Neural crest cell (in vitro differentiated cells): Measurements from ENCODE around the gene ZNF791. TPM values are rescaled to one million over a fixed set of nuclear protein-coding genes. Genes with fewer than 3 reads are reported as not detected.
"Not testable (repeated sequence)": the region's sequence is repeated elsewhere in the genome, so short reads cannot be mapped to it uniquely, and the experiment has no call there.

Experiments
- DNase-seq: peaks from one replicate; pipeline ENCODE4 v3.0.0; 2021; ENCODE audit warnings: low read depth, mixed read lengths, low spot score
- H3K27ac Mint-ChIP-seq: one replicate; pipeline ENCODE4 v1.8.0; 2021; ENCODE audit warnings: mild to moderate bottlenecking, mixed read lengths; ENCODE audit not compliant: unreplicated experiment
- H3K27me3 Mint-ChIP-seq: 2 replicates; pipeline ENCODE4 v1.8.0; 2021; ENCODE audit warnings: low read depth, mild to moderate bottlenecking, mixed read lengths
- H3K36me3 Mint-ChIP-seq: 2 replicates; pipeline ENCODE4 v1.8.0; 2021; ENCODE audit warnings: low read depth, mild to moderate bottlenecking, mixed read lengths
- H3K4me1 Mint-ChIP-seq: 2 replicates; pipeline ENCODE4 v1.8.0; 2021; ENCODE audit warnings: mixed read lengths
- H3K4me3 Mint-ChIP-seq: one replicate; pipeline ENCODE4 v1.8.0; 2021; ENCODE audit warnings: mild to moderate bottlenecking, mixed read lengths
- H3K9me3 Mint-ChIP-seq: 2 replicates; pipeline ENCODE4 v1.8.0; 2021; ENCODE audit warnings: mixed read lengths
- total RNA-seq: library from RNA; stranded (reverse); gene quantifications from 2 replicates; pipeline ENCODE4 v1.2.1, GENCODE V29; 2021
- TF ChIP-seq, protein P1 (sequence below): fragments of 200-600 bp; sonication (generic); conservative IDR thresholded peaks from 2 replicates; pipeline ENCODE4 v1.5.0; 2021; ENCODE audit warnings: antibody characterized with exemption, mild to moderate bottlenecking

ZNF791 gene
- total RNA-seq, 1 donor from 2014 or later: 22.4 TPM

DNA sequence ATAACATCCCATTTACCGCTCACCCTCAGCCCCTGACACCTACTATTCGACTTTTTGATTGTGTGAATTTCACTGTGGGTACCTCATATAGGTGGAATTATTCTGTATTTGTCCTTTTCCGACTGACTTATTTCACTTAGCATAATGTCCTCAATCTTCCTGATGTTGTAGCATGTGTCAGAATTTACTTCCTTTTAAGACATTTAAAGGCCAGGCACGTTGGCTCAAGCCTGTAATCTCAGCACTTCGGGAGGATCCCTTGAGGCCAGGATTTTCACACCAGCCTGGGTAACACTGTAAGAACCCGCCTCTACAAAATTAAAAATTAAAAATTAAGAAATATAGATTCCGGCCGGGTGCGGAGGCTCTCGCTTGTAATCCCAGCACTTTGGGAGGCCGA, 13.1 kb upstream of the ZNF791 start:
- TF ChIP-seq, protein P1, sequence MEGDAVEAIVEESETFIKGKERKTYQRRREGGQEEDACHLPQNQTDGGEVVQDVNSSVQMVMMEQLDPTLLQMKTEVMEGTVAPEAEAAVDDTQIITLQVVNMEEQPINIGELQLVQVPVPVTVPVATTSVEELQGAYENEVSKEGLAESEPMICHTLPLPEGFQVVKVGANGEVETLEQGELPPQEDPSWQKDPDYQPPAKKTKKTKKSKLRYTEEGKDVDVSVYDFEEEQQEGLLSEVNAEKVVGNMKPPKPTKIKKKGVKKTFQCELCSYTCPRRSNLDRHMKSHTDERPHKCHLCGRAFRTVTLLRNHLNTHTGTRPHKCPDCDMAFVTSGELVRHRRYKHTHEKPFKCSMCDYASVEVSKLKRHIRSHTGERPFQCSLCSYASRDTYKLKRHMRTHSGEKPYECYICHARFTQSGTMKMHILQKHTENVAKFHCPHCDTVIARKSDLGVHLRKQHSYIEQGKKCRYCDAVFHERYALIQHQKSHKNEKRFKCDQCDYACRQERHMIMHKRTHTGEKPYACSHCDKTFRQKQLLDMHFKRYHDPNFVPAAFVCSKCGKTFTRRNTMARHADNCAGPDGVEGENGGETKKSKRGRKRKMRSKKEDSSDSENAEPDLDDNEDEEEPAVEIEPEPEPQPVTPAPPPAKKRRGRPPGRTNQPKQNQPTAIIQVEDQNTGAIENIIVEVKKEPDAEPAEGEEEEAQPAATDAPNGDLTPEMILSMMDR: no peak
- Mint-ChIP-seq H3K36me3 (no peaks in the 10 kb centered on the region), H3K9me3 (no peaks in the 10 kb centered on the region), H3K27me3 (no peaks in the 10 kb centered on the region), H3K4me3 (no peak overlapping the region), H3K4me1 (no peaks in the 10 kb centered on the region), H3K27ac (no peak overlapping the region)
- DNase-seq: no peak

DNA sequence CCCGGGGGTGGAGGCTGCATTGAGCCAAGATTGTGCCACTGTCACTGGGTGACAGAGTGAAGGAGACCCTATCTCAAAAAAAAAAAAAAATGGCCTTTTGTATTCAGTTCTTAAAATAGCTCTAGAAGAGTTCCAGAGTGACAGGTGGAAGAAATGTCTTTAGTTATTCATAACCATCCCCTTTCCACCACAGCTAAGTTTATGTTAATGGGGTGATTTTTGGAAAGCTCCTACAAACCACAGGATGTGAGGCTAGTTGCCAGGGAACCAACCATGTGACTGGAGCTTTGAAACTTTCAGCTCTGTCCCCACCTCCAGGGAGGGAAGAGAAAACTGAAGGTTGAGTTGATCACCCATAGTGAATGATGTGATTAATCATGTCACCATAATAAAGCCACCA, 7.0 kb upstream of the ZNF791 start:
- H3K27ac Mint-ChIP-seq: no peak overlapping the region
- DNase-seq: no peak
- no peaks in the 10 kb centered on the region for H3K4me1 Mint-ChIP-seq
- H3K36me3 Mint-ChIP-seq: no peaks in the 10 kb centered on the region
- no peaks in the 10 kb centered on the region for H3K27me3 Mint-ChIP-seq
- TF ChIP-seq, protein P1: no peak
- H3K9me3 Mint-ChIP-seq: no peaks in the 10 kb centered on the region
- H3K4me3 Mint-ChIP-seq: no peak overlapping the region

GRCh38 chr19:12606796-12607195, 3.9 kb upstream of the ZNF791 start:
- Mint-ChIP-seq H3K27me3 (no peaks in the 10 kb centered on the region), H3K4me3 (no peak overlapping the region), H3K9me3 (no peaks in the 10 kb centered on the region), H3K4me1 (peaks cover 12% of the 10 kb centered on the region), H3K27ac (no peak overlapping the region), H3K36me3 (no peaks in the 10 kb centered on the region)
- DNase-seq: no peak
- TF ChIP-seq, protein P1: no peak

- no peak for DNase-seq
- no peak overlapping the region for H3K27ac Mint-ChIP-seq
- TF ChIP-seq, protein P1: no peak
- no peaks in the 10 kb centered on the region for H3K36me3 Mint-ChIP-seq
- peaks cover 12% of the 10 kb centered on the region for H3K4me1 Mint-ChIP-seq
- H3K27me3 Mint-ChIP-seq: no peaks in the 10 kb centered on the region
- peak overlapping the region; percentile 23 for H3K4me3 Mint-ChIP-seq
- H3K9me3 Mint-ChIP-seq: no peaks in the 10 kb centered on the region
Measured at GRCh38 chr19:12607631-12608030, 3.1 kb upstream of the ZNF791 start.

- Mint-ChIP-seq H3K9me3 (no peaks in the 10 kb centered on the region), H3K4me3 (peak overlapping the region; percentile 100), H3K4me1 (peaks cover 16% of the 10 kb centered on the region), H3K27me3 (no peaks in the 10 kb centered on the region), H3K36me3 (peaks cover 5% of the 10 kb centered on the region), H3K27ac (peak overlapping the region; percentile 100)
- TF ChIP-seq, protein P1: no peak
- peak; percentile 39 for DNase-seq
Measured at GRCh38 chr19:12611361-12611699, 610 bp downstream of the ZNF791 start.

GRCh38 chr19:12617646-12618045, 6.9 kb downstream of the ZNF791 start:
- TF ChIP-seq, protein P1: no peak
- DNase-seq: no peak
- H3K27me3 Mint-ChIP-seq: no peaks in the 10 kb centered on the region
- H3K9me3 Mint-ChIP-seq: peaks cover 4% of the 10 kb centered on the region
- no peak overlapping the region for H3K4me3 Mint-ChIP-seq
- peaks cover 20% of the 10 kb centered on the region for H3K36me3 Mint-ChIP-seq
- no peak overlapping the region for H3K27ac Mint-ChIP-seq
- H3K4me1 Mint-ChIP-seq: peaks cover 4% of the 10 kb centered on the region

DNA sequence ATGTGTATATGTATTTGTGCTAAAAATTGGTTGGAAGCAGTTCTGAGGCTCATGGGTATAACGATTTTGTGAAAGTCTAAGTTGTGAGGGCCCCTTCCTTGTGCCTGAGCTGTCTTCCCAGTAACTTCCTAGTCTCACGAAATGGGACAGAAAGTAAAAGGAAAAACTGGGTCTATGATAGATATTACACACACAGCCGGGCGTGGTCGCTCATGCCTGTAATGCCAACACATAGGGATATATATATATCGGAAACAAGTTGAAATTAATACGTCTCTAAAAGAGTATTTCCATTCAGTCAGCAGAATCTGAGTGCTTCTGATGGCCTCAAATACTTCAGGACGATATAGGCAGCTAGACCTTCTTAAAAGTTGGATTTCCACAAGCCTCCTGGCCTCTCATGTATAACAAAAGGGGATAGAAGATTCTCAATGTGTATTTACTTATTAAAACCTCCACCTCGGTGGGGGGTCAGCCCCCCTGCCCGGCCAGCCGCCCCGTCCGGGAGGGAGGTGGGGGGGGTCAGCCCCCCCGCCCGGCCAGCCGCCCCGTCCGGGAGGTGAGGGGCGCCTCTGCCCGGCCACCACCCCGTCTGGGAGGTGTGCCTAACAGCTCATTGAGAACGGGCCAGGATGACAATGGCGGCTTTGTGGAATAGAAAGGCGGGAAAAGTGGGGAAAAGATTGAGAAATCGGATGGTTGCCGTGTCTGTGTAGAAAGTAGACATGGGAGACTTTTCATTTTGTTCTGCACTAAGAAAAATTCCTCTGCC, 10.7 kb downstream of the ZNF791 start:
- DNase-seq, H3K4me3 Mint-ChIP-seq, H3K9me3 Mint-ChIP-seq, H3K27me3 Mint-ChIP-seq, H3K4me1 Mint-ChIP-seq, H3K27ac Mint-ChIP-seq: not testable (repeated sequence)
- H3K36me3 Mint-ChIP-seq: peaks cover 27% of the 10 kb centered on the region
